Measurements from ENCODE around the gene C14orf180.

C14orf180 gene

GRCh38 chr14:104579507-104579906, at the start of gene C14orf180:
C14orf180 (plus strand) TSS chr14:104579764; CDS start chr14:104586431, 6,667 bp downstream.
- DNase-seq: no peak

GRCh38 chr14:104530646-104531045, 48.9 kb upstream of the C14orf180 start:
- DNase-seq: no peak

GRCh38 chr14:104531421-104532190, 48.0 kb upstream of the C14orf180 start:
- DNase-seq: no peak

- no peak for DNase-seq
Measured at GRCh38 chr14:104532191-104532555, 47.4 kb upstream of the C14orf180 start.

DNA sequence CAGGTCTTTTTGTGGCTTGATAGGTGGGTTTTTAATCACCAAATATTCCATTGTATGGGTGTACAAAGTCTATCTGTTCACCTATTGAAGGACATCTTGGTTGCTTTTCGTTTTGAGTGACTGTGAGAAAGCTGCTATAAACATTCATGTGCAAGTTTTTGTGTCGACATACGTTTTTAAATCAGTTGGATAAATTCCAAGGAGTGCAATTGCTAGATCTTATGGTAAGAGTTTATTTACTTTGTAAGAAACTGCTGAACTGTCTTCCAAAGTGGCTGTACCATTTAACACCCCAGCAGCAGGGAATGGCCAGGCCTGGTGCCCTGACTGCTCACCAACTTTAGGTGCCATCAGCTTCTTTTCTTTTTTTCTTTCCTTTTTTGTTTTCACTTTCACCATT, 45.5 kb upstream of the C14orf180 start:
- no peak for DNase-seq

DNA sequence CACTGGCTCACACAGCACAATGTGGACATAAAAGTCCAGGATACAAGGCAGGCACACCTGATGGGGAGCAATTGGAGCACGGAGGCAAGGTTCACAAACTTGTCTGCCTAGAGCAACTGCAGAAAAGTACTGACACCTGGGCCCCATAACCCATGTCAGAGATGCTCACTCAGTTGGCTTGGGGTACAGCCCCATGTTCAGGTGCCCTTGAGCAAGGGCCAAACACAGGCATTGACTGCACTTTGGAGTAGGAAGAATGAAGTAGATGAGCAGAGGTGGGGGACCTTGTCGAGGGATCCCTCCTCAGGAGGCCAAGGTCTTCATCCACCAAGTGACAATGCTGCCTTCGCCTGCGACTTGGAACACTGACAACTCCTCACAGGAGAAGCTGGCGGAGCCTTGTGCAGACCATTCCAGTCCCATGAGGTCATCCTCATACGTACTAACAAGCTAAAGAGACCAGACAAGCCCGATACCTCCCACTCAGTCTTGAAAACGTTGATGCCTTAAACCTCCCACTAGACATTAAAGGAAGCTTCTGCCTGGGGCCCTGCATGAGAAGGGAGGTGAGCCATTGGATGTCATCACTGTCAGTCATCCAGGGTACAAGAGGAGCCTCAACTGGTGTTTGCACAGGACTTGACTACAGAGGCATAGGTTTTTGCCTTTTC, 42.5 kb upstream of the C14orf180 start:
- DNase-seq: no peak

DNA sequence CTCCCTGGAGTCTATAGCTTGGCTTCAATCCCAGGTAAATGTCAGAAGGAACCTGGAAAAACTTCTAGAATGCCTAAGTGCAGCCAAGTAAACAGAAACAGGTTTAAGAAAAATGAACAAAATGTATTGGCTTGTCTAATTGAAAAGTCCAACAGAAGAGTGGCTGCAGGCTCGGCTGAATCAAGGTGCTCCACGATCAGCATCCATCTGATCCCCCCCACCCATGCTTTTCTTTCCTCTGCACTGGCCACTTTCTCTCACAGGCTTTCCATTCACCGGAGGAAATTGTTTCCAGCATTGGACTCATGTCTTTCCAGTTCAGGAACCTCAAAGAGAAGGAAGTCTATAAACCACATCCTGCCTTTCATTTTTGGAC, 42.0 kb upstream of the C14orf180 start:
- no peak for DNase-seq

- no peak for DNase-seq
Measured at GRCh38 chr14:104541905-104542465, 37.6 kb upstream of the C14orf180 start.

DNA sequence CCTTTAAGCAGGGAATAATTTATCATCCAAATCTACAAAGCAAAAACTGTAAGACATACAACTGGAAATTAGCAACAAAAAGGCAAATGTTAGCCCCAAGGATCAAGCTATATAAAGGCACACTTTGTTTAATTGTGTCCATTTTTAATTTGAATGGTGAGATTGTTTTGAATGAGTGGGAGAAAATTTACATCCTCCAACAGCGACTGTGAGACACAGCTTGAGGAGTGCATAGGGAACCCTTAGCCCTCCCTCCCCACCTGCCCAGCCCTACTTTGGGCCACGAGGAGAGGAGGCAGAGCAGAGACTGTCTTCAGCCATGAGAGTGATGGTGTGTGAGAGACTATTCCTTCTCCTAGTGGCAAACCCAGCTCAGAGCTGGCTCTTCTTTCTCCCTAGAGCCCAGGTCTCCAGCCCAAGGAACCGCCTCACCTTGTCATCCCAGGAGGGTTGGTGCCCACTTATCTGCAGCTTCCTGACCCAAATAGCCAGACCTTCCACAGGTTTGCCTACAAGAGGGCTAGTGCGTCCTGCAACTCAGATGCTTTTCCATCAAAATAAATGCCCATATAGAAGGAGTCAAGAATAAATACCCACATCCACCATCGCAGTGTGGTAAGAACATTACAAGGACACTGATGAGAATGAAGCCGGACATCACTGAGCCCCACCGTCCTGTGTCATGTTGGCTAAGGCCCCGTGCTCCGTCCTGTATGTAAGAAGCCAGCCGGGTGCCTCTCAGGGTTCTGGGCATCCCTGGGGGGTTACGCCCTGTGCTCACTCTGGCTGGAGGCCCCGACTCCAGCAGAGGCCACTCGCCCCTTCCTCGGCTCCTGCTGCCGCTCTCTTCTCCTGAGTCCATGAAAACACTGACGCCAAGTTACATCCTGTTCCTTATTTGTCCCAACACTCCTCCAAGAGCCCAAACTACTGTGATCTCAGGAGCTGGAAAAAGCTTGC, 36.4 kb upstream of the C14orf180 start:
- no peak for DNase-seq

- DNase-seq: no peak
Measured at GRCh38 chr14:104544362-104544961, 35.1 kb upstream of the C14orf180 start.

GRCh38 chr14:104545151-104545941, 34.2 kb upstream of the C14orf180 start:
- DNase-seq: no peak

- no peak for DNase-seq
Measured at GRCh38 chr14:104545942-104546501, 33.5 kb upstream of the C14orf180 start.

- DNase-seq: no peak
Measured at GRCh38 chr14:104546591-104547309, 32.8 kb upstream of the C14orf180 start.

- no peak for DNase-seq
Measured at GRCh38 chr14:104547310-104547997, 32.1 kb upstream of the C14orf180 start.

- no peak for DNase-seq
Measured at GRCh38 chr14:104547998-104548700, 31.4 kb upstream of the C14orf180 start.

DNA sequence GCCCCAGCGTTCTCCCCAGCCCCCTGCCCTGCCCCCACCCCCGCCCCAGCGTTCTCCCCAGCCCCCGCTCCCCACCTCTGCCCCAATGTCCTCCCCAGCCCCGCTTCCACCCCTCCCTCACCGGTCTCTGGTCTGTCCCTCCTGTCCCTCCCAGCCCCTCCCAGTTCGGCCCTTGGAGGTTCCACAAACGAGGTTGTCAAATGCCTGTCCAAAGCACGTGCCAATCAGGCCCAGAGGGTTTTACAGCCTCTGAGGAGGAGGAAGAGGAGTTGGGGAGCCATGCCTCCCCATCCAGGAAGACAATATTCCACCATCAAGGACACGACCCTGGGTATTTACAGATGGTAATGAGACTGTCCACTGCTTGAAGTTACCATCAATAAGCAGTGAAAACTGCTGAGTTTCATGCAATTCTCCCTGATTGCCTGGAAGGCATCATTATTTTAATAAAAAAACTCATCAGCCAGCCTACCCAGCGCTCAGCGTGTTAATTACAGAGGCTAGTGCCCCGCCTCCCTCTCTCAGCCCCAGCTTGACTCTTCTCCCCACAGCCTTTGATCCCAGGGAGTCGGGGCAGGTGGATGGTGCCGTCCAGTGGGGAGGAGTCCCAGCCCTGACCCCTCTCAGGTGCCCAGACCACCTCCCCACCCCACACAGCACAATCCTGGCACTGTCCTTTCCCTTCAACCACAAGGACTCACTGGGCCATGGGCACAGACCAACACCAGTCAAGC, 30.6 kb upstream of the C14orf180 start:
- DNase-seq: no peak

GRCh38 chr14:104549536-104550339, 29.8 kb upstream of the C14orf180 start:
- no peak for DNase-seq

Data from T1000 (cell line).